PFSK-1 (cell line): ENCODE measurements around the gene DGLUCY.

Experiments used
- FOXP2 ChIP-seq: optimal IDR thresholded peaks from 2 replicates; pipeline ENCODE3; 2011; ENCODE audit warnings: borderline replicate concordance, control low read depth, inconsistent platforms; ENCODE audit not compliant: insufficient read depth; ENCODE audit errors: extremely low read length, extremely low read depth
- POLR2AphosphoS5 ChIP-seq: IDR thresholded peaks from 2 replicates; pipeline ENCODE4 v1.6.1; 2012; ENCODE audit warnings: low read depth, mild to moderate bottlenecking, control low read depth, low read length, moderate library complexity
- SIN3A ChIP-seq: IDR thresholded peaks from 2 replicates; pipeline ENCODE4 v1.6.1; 2012; ENCODE audit warnings: mild to moderate bottlenecking, low read length, moderate library complexity, borderline replicate concordance; ENCODE audit not compliant: insufficient read depth
- TAF1 ChIP-seq: IDR thresholded peaks from 2 replicates; pipeline ENCODE4 v1.6.1; 2012; ENCODE audit warnings: low read length, control low read depth, borderline replicate concordance; ENCODE audit not compliant: insufficient read depth
- TF ChIP-seq, protein P1 (sequence below), 2 experiments: IDR thresholded peaks; 2 replicates each; pipeline versions ENCODE4 v1.6.1 to v1.8.0; 2011 to 2012; ENCODE audit warnings: low read depth in 2 of 2, low read length in 2 of 2, control low read depth in 1 of 2, inconsistent platforms in 1 of 2, mild to moderate bottlenecking in 1 of 2, moderate library complexity in 1 of 2; ENCODE audit not compliant: insufficient read depth in 1 of 2

The DGLUCY gene

DNA sequence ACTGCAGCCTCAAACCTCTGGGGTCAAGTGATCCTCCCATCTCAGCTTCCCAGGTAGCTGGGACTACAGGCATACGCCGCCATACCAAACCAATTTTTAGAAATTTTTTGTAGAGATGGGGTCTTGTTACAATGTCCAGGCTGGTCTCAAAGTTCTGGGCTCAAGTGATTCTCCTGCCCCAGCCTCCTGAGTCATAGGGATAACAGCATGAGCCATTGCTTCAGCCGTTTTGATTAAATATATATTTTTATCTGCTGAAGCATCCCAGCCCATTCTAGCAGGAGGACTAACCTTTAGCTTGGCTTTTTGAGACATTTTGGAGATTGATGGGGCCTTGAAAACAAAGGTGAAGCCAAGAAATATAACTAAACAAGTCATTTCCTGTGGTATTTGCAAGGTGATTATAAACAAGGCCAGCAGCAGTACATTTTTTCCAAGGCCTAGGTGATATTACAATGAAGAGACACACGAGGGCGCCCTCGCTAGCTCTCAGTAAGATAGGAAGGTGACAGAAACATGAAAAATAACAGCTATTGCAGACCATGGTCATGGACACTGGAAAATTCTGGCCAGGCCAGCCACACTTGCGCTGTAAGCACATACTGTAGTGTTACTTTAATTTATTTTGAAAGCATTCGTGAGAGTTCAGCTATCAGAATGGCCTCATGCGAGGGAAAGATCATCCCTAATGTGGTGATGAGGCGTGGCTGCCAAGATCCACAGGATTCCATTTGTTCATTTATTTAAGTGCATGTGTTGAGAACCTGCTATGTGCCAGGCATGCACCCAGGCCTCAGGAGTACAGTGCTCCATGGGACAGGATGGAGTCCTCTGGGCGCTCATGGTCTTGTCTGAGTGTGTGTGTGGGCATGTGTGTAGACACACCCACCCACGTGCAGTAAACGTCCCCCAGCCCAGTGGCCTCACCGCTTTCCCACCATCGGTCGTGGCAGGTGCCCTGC lies 63.5 kb downstream of the DGLUCY start:
- TF ChIP-seq FOXP2 (no peak), SIN3A (no peak), POLR2AphosphoS5 (no peak), TAF1 (no peak)
- TF ChIP-seq, protein P1, sequence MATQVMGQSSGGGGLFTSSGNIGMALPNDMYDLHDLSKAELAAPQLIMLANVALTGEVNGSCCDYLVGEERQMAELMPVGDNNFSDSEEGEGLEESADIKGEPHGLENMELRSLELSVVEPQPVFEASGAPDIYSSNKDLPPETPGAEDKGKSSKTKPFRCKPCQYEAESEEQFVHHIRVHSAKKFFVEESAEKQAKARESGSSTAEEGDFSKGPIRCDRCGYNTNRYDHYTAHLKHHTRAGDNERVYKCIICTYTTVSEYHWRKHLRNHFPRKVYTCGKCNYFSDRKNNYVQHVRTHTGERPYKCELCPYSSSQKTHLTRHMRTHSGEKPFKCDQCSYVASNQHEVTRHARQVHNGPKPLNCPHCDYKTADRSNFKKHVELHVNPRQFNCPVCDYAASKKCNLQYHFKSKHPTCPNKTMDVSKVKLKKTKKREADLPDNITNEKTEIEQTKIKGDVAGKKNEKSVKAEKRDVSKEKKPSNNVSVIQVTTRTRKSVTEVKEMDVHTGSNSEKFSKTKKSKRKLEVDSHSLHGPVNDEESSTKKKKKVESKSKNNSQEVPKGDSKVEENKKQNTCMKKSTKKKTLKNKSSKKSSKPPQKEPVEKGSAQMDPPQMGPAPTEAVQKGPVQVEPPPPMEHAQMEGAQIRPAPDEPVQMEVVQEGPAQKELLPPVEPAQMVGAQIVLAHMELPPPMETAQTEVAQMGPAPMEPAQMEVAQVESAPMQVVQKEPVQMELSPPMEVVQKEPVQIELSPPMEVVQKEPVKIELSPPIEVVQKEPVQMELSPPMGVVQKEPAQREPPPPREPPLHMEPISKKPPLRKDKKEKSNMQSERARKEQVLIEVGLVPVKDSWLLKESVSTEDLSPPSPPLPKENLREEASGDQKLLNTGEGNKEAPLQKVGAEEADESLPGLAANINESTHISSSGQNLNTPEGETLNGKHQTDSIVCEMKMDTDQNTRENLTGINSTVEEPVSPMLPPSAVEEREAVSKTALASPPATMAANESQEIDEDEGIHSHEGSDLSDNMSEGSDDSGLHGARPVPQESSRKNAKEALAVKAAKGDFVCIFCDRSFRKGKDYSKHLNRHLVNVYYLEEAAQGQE (IDR thresholded peaks at IDR 0.05; ENCODE audit: insufficient read depth in 1 of 2, low read depth in 2 of 2, low read length in 2 of 2): no peak

- TF ChIP-seq POLR2AphosphoS5 (no peak), TAF1 (no peak), SIN3A (no peak), FOXP2 (no peak)
- TF ChIP-seq, protein P1 (IDR thresholded peaks at IDR 0.05; ENCODE audit: insufficient read depth in 1 of 2, low read depth in 2 of 2, low read length in 2 of 2): no peak
Measured at GRCh38 chr14:91180611-91181010, 66.7 kb downstream of the DGLUCY start.

- TF ChIP-seq POLR2AphosphoS5 (no peak), TAF1 (no peak), SIN3A (no peak), FOXP2 (no peak)
- TF ChIP-seq, protein P1 (IDR thresholded peaks at IDR 0.05; ENCODE audit: insufficient read depth in 1 of 2, low read depth in 2 of 2, low read length in 2 of 2): no peak
Measured at GRCh38 chr14:91184559-91184958, 70.7 kb downstream of the DGLUCY start.

GRCh38 chr14:91185721-91186120 lies 71.8 kb downstream of the DGLUCY start:
- TF ChIP-seq TAF1: no peak
- no peak for TF ChIP-seq POLR2AphosphoS5
- TF ChIP-seq, protein P1 (IDR thresholded peaks at IDR 0.05; ENCODE audit: insufficient read depth in 1 of 2, low read depth in 2 of 2, low read length in 2 of 2): no peak
- no peak for TF ChIP-seq FOXP2
- TF ChIP-seq SIN3A: no peak
